ENCODE data around the gene AGL.

DNA sequence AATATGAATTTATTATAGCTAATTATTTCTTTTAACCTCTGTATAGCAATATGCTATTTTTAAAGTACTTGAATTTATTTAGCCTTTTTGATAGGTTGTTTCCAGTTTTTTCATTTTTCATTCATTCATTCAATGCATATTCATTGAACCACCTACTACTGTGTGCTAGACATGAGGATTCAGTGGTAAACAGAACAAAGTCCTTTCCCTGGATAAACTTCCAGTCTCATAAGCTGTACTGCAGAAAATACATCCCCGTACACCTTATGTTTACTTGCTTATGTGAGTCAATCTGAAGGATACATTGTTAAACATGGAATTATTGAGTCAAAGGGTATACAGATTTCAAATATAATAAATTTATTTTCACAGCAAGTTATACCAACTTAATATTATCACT is 21.9 kb downstream of the AGL start:
- TF ChIP-seq, protein P1, sequence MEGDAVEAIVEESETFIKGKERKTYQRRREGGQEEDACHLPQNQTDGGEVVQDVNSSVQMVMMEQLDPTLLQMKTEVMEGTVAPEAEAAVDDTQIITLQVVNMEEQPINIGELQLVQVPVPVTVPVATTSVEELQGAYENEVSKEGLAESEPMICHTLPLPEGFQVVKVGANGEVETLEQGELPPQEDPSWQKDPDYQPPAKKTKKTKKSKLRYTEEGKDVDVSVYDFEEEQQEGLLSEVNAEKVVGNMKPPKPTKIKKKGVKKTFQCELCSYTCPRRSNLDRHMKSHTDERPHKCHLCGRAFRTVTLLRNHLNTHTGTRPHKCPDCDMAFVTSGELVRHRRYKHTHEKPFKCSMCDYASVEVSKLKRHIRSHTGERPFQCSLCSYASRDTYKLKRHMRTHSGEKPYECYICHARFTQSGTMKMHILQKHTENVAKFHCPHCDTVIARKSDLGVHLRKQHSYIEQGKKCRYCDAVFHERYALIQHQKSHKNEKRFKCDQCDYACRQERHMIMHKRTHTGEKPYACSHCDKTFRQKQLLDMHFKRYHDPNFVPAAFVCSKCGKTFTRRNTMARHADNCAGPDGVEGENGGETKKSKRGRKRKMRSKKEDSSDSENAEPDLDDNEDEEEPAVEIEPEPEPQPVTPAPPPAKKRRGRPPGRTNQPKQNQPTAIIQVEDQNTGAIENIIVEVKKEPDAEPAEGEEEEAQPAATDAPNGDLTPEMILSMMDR (conservative IDR thresholded peaks at IDR 0.05; ENCODE audit: low read length) = no peak
- TF ChIP-seq EZH2phosphoT487 (IDR thresholded peaks at IDR 0.05; ENCODE audit: borderline replicate concordance) = no peak

Data from Loucy (cell line).